Esophagus muscularis mucosa (tissue), 4 donors: ENCODE results near the gene SERPINA12. TPM values are rescaled to one million over a fixed set of nuclear protein-coding genes. Genes with fewer than 3 reads are reported as not detected.

Experiments
- DNase-seq: peaks from one replicate; pipeline ENCODE4 v3.0.0-alpha.2; 2017; ENCODE audit errors: extremely low spot score
- H3K27ac ChIP-seq, 4 donors: fragments of 200-600 bp; sonication (generic); replicated peaks in 1 of 4; 1 replicate in 3 of 4; 2 replicates in 1 of 4; pipeline ENCODE4 v1.5.1; 2016 to 2019; ENCODE audit warnings: mild to moderate bottlenecking in 1 of 4
- H3K27me3 ChIP-seq, 4 donors: fragments of 200-600 bp; sonication (generic); one replicate each; pipeline versions ENCODE4 v1.5.1 to v1.6.0; 2016 to 2019
- H3K36me3 ChIP-seq, 4 donors: fragments of 200-600 bp; sonication (generic); one replicate each; pipeline ENCODE4 v1.5.1; 2016 to 2019
- H3K4me1 ChIP-seq, 4 donors: fragments of 200-600 bp; sonication (generic); one replicate each; pipeline ENCODE4 v1.5.1; 2016 to 2019
- H3K4me3 ChIP-seq, 4 donors: fragments of 200-600 bp; sonication (generic); 1 replicate in 2 of 4; 2 replicates in 2 of 4; pipeline ENCODE4 v1.5.1; 2016 to 2019; ENCODE audit warnings: mild to moderate bottlenecking in 4 of 4, moderate library complexity in 1 of 4
- H3K9me3 ChIP-seq, 4 donors: fragments of 200-600 bp; sonication (generic); 1 replicate in 3 of 4; 2 replicates in 1 of 4; pipeline ENCODE4 v1.5.1; 2016 to 2019
- EP300 ChIP-seq: sonication (generic); formaldehyde crosslinking; IDR thresholded peaks from one replicate; pipeline ENCODE4 v1.6.1; 2017; ENCODE audit warnings: antibody characterized with exemption
- POLR2A ChIP-seq: fragments of 450-650 bp; IDR thresholded peaks from one replicate; pipeline ENCODE4 v1.6.1; 2017; ENCODE audit warnings: antibody characterized with exemption, moderate library complexity, mild to moderate bottlenecking, low read depth
- POLR2AphosphoS5 ChIP-seq, 2 donors: sonication (generic); formaldehyde crosslinking; IDR thresholded peaks; one replicate each; pipeline ENCODE4 v1.6.1; 2017; ENCODE audit warnings: antibody characterized with exemption in 2 of 2
- WGBS: methylation state at CpG from one replicate; pipeline ENCODE4 v1.1.5; 2018; 5-methylcytosine and 5-hydroxymethylcytosine counted together
- intact Hi-C: fragments of 100-400 bp; cut with DNase I; formaldehyde crosslinking; loops from one replicate; pipeline ENCODE4 v1.15.1; 2023
- total RNA-seq, 4 donors: library from RNA; depleted of rRNA; stranded (reverse); fragments of >200 nt; gene quantifications; one replicate each; pipeline versions ENCODE4 v1.1.0 to v1.2.1, GENCODE V29; 2016
- TF ChIP-seq, protein P1 (sequence below), 3 experiments: fragments of 200-600 bp in 2 of 3; fragments of 450-650 bp in 1 of 3; sonication (generic) in 2 of 3; IDR thresholded peaks; one replicate each; pipeline ENCODE4 v1.5.1; 2017 to 2019; ENCODE audit warnings: antibody characterized with exemption in 3 of 3, mild to moderate bottlenecking in 2 of 3, moderate library complexity in 1 of 3

The SERPINA12 gene
- total RNA-seq, 4 donors from 2014 or later, result not detected

DNA sequence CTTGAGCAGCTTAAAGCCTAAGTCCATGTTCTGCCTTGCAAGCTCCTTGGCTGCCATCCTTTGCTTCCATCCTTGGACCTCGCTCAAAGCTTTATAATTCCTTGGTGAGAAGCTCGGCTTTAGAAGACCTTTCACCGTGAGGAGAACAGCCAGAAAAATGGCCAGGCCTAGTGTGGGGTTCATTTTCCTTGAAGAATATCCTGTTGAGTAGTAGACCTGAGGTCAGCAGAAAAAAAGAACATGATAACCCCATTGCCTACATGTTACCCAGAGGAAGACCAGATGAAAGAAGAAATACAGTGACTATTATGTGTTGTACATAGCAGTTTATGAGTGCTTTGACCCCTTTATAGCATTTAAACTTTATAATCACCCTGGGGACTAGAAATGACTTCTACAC lies 11.1 kb downstream of the SERPINA12 start:
- Histone ChIP-seq H3K4me1 (peaks cover 0 to 3% (median 0%) of the 10 kb centered on the region in 4 donors), H3K27ac (no peak overlapping the region), H3K4me3 (no peak overlapping the region), H3K27me3 (peaks cover 0 to 44% (median 0%) of the 10 kb centered on the region in 4 donors), H3K36me3 (no peaks in the 10 kb centered on the region), H3K9me3 (no peaks in the 10 kb centered on the region)
- TF ChIP-seq, protein P1, sequence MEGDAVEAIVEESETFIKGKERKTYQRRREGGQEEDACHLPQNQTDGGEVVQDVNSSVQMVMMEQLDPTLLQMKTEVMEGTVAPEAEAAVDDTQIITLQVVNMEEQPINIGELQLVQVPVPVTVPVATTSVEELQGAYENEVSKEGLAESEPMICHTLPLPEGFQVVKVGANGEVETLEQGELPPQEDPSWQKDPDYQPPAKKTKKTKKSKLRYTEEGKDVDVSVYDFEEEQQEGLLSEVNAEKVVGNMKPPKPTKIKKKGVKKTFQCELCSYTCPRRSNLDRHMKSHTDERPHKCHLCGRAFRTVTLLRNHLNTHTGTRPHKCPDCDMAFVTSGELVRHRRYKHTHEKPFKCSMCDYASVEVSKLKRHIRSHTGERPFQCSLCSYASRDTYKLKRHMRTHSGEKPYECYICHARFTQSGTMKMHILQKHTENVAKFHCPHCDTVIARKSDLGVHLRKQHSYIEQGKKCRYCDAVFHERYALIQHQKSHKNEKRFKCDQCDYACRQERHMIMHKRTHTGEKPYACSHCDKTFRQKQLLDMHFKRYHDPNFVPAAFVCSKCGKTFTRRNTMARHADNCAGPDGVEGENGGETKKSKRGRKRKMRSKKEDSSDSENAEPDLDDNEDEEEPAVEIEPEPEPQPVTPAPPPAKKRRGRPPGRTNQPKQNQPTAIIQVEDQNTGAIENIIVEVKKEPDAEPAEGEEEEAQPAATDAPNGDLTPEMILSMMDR (IDR thresholded peaks at IDR 0.05), result no peak
- TF ChIP-seq EP300 (no peak), POLR2AphosphoS5 (IDR thresholded peaks at IDR 0.05) (no peak), POLR2A (no peak)
- intact Hi-C loops, result no loop called here
- WGBS, result 89% methylated on average over 3 of the region's 3 CpGs
- DNase-seq, result no peak

DNA sequence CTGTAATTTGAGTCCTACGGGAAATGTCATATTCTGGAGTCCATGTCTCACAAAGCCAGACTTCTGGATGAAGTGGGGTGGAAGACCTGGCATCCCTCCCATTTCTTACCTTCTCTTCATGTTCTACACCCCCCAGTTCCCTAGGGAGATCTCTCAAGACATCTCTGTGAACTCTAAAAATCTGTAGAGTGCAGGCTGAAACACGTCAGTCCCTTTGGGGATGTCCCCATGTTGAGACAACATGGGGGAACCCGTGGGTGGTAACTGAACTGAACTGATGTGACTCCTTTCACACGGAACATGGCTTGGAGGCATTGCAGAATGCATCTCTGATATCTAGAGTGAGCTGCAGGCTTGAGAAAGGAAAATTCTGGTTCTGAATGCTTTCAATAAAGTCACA lies 15.2 kb downstream of the SERPINA12 start:
- intact Hi-C loops, result no loop called here
- TF ChIP-seq POLR2A (no peak), EP300 (no peak), POLR2AphosphoS5 (IDR thresholded peaks at IDR 0.05) (no peak)
- TF ChIP-seq, protein P1 (IDR thresholded peaks at IDR 0.05), result no peak
- WGBS, result 57% methylated on average over 3 of the region's 4 CpGs
- Histone ChIP-seq H3K27me3 (peaks cover 0 to 33% (median 0%) of the 10 kb centered on the region in 4 donors), H3K36me3 (no peaks in the 10 kb centered on the region), H3K4me3 (no peak overlapping the region), H3K4me1 (no peaks in the 10 kb centered on the region), H3K9me3 (no peaks in the 10 kb centered on the region), H3K27ac (no peak overlapping the region)
- no peak for DNase-seq

DNA sequence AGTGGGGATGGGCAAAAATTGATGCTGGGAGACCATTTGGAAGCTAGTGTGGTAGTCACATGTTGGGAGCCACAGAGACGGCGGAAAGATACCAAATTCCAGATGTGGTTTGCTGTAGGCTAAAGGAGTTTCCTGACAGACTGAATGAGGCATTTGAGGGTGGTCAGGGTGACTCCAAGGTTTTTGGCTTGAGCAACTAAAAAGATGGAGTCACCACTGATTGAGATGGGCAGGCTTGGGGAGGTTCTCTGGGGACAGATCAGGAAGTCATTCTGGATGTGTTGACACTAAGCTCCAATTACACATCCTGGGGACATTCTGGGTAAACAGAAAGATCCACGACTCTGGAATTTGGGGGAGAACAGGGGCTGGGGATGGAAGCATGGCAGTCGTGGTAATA lies 17.8 kb downstream of the SERPINA12 start:
- H3K4me3 ChIP-seq, result no peak overlapping the region
- TF ChIP-seq POLR2A (no peak), EP300 (no peak), POLR2AphosphoS5 (IDR thresholded peaks at IDR 0.05) (no peak)
- TF ChIP-seq, protein P1 (IDR thresholded peaks at IDR 0.05), result no peak
- intact Hi-C loops, result no loop called here
- DNase-seq, result no peak
- no peaks in the 10 kb centered on the region for H3K9me3 ChIP-seq
- no peaks in the 10 kb centered on the region for H3K36me3 ChIP-seq
- WGBS, result 54% methylated on average over 4 of the region's 4 CpGs
- H3K27me3 ChIP-seq, result peaks cover 0 to 47% (median 2%) of the 10 kb centered on the region in 4 donors
- peaks cover under 1 to 2% (median 1%) of the 10 kb centered on the region in 4 donors for H3K4me1 ChIP-seq
- H3K27ac ChIP-seq, result no peak overlapping the region

DNA sequence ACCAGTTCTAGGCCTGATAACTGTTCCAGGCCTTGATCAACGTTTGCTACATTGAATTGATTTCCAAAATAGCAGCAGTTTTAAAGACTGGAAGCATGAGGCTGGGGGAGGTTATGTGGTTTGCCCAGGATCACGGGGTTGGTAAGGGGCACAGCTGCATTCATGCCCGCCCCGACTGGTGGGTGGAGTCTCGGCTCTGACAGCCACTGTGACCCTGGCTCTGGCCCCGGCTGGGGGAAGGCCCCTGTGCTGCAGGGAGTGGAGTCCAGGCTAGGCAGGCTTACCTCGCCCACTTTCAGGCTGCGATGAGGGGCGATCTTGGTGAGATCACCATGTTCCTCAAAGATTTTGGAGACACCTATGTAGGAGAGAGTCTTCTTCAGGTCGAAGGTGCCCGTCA lies 19.9 kb downstream of the SERPINA12 start:
- intact Hi-C loops, result loop anchor here (10.0 kb wide), 1 partner anchor 135 kb away; no protein-coding TSS in a partner anchor
- peaks cover 4 to 9% (median 8%) of the 10 kb centered on the region in 4 donors for H3K4me1 ChIP-seq
- H3K27ac ChIP-seq, result no peak overlapping the region
- H3K4me3 ChIP-seq, result no peak overlapping the region
- H3K36me3 ChIP-seq, result no peaks in the 10 kb centered on the region
- H3K9me3 ChIP-seq, result no peaks in the 10 kb centered on the region
- TF ChIP-seq POLR2A (no peak), EP300 (no peak), POLR2AphosphoS5 (IDR thresholded peaks at IDR 0.05) (no peak)
- TF ChIP-seq, protein P1 (IDR thresholded peaks at IDR 0.05), result no peak
- no peak for DNase-seq
- H3K27me3 ChIP-seq, result peaks cover 0 to 64% (median 2%) of the 10 kb centered on the region in 4 donors
- WGBS, result 73% methylated on average over 7 of the region's 11 CpGs

DNA sequence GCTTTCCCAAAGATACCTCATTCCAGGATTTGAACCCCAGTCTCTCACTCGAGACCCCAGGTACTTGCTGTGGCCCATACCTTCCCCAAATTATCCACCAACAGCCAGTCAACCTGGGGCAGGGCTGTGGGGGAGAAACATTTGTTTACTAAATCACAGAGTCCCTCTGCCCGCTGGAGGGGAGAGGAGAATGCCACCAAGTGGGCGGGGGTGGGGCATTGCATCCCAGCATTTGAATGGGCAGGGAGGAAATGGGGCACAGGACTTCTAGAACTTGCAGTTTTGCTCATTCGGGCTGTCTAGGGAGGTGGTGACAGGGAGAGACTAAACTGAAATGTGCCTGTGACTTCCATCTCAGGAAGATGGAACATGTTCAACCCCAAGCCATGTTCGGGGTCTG lies 22.4 kb downstream of the SERPINA12 start:
- peaks cover 0 to 56% (median 2%) of the 10 kb centered on the region in 4 donors for H3K27me3 ChIP-seq
- no peak overlapping the region for H3K27ac ChIP-seq
- H3K9me3 ChIP-seq, result no peaks in the 10 kb centered on the region
- intact Hi-C loops, result loop anchor here (10.0 kb wide), 1 partner anchor 132 kb away; no protein-coding TSS in a partner anchor
- peaks cover 4 to 9% (median 8%) of the 10 kb centered on the region in 4 donors for H3K4me1 ChIP-seq
- no peak for DNase-seq
- peak overlapping the region in 1 of 4 donors; percentile 28 for H3K4me3 ChIP-seq
- WGBS, result 43% methylated on average over 5 of the region's 5 CpGs
- H3K36me3 ChIP-seq, result no peaks in the 10 kb centered on the region
- TF ChIP-seq POLR2AphosphoS5 (IDR thresholded peaks at IDR 0.05), result no peak
- no peak for TF ChIP-seq POLR2A
- TF ChIP-seq, protein P1 (IDR thresholded peaks at IDR 0.05), result no peak
- no peak for TF ChIP-seq EP300
